CD14-positive monocyte (primary cell): Measurements from ENCODE around the gene CYP26A1. TPM values are rescaled to one million over a fixed set of nuclear protein-coding genes. Genes with fewer than 3 reads are reported as not detected.
A peak's percentile ranks its signal among the peaks of the same experiment; 100 is the strongest.

Experiments used
- DNase-seq, 3 donors: peaks; one replicate each; pipeline ENCODE4 v3.0.0-alpha.2; 2011 to 2022
- H2AFZ ChIP-seq: 2 replicates; pipeline ENCODE4 v1.6.0; 2012; ENCODE audit warnings: mild to moderate bottlenecking, low read depth, low read length, inconsistent platforms; ENCODE audit not compliant: insufficient read depth, poor library complexity, severe bottlenecking
- H3K27ac ChIP-seq, 2 donors: 1 replicate in 1 of 2; 2 replicates in 1 of 2; pipeline ENCODE4 v1.5.1; 2012 to 2013; ENCODE audit warnings: low read length in 2 of 2, control low read depth in 1 of 2, inconsistent platforms in 1 of 2, low read depth in 1 of 2, mild to moderate bottlenecking in 1 of 2
- H3K27me3 ChIP-seq, 2 donors: one replicate each; pipeline versions ENCODE4 v1.6.0 to v1.6.1; 2011 to 2013; ENCODE audit warnings: low read length in 2 of 2; ENCODE audit not compliant: control insufficient read depth in 2 of 2, insufficient read depth in 2 of 2
- H3K36me3 ChIP-seq, 2 donors: replicated peaks in 1 of 2; 1 replicate in 1 of 2; 2 replicates in 1 of 2; pipeline versions ENCODE4 v1.5.1 to v1.6.1; 2012 to 2013; ENCODE audit warnings: low read length in 2 of 2, control low read depth in 1 of 2, inconsistent platforms in 1 of 2, mild to moderate bottlenecking in 1 of 2; ENCODE audit not compliant: insufficient read depth in 2 of 2, control insufficient read depth in 1 of 2
- H3K4me1 ChIP-seq, 2 donors: 1 replicate in 1 of 2; 2 replicates in 1 of 2; pipeline versions ENCODE4 v1.5.1 to v1.6.1; 2012 to 2013; ENCODE audit warnings: low read length in 2 of 2, control low read depth in 1 of 2, inconsistent platforms in 1 of 2, mild to moderate bottlenecking in 1 of 2, moderate library complexity in 1 of 2; ENCODE audit not compliant: insufficient read depth in 2 of 2, control insufficient read depth in 1 of 2
- H3K4me2 ChIP-seq: replicated peaks from 2 replicates; pipeline ENCODE3; 2012; ENCODE audit warnings: low read length, moderate library complexity, mild to moderate bottlenecking; ENCODE audit not compliant: poor library complexity, severe bottlenecking; ENCODE audit errors: extremely low read depth
- H3K4me3 ChIP-seq, 3 experiments: fragments of 200-600 bp in 1 of 3; sonication (generic) in 1 of 3; replicated peaks in 1 of 3; 1 replicate in 2 of 3; 2 replicates in 1 of 3; pipeline ENCODE4 v1.5.1; 2011 to 2013; ENCODE audit warnings: low read length in 3 of 3, mild to moderate bottlenecking in 3 of 3, control low read depth in 2 of 3, low read depth in 2 of 3, inconsistent platforms in 1 of 3, moderate library complexity in 1 of 3
- H3K79me2 ChIP-seq: 2 replicates; pipeline ENCODE4 v1.6.0; 2012; ENCODE audit warnings: mild to moderate bottlenecking, control low read depth, inconsistent platforms, low read length, moderate library complexity; ENCODE audit not compliant: insufficient read depth
- H3K9ac ChIP-seq: 2 replicates; pipeline ENCODE4 v1.6.0; 2017; ENCODE audit warnings: low read length, mild to moderate bottlenecking; ENCODE audit not compliant: insufficient read depth, poor library complexity, severe bottlenecking
- H3K9me3 ChIP-seq, 2 donors: replicated peaks in 1 of 2; 1 replicate in 1 of 2; 2 replicates in 1 of 2; pipeline versions ENCODE4 v1.5.1 to v1.6.1; 2012 to 2013; ENCODE audit warnings: low read length in 2 of 2, control low read depth in 1 of 2; ENCODE audit not compliant: control insufficient read depth in 1 of 2, insufficient read depth in 1 of 2
- H4K20me1 ChIP-seq: 2 replicates; pipeline ENCODE4 v1.6.0; 2012; ENCODE audit warnings: mild to moderate bottlenecking, low read length, control low read depth, moderate library complexity; ENCODE audit not compliant: insufficient read depth
- H3K27ac Mint-ChIP-seq, 7 donors: one replicate each; pipeline ENCODE4 v1.8.0; 2020; ENCODE audit warnings: mild to moderate bottlenecking in 7 of 7, mixed read lengths in 7 of 7, moderate library complexity in 6 of 7, inconsistent platforms in 2 of 7
- H3K27me3 Mint-ChIP-seq, 3 donors: one replicate each; pipeline ENCODE4 v1.8.0; 2021 to 2022; ENCODE audit warnings: low read depth in 3 of 3, mild to moderate bottlenecking in 3 of 3, mixed read lengths in 3 of 3, moderate library complexity in 3 of 3, inconsistent platforms in 1 of 3
- H3K36me3 Mint-ChIP-seq, 2 donors: one replicate each; pipeline ENCODE4 v1.8.0; 2020; ENCODE audit warnings: mixed read lengths in 2 of 2, inconsistent platforms in 1 of 2, mild to moderate bottlenecking in 1 of 2
- H3K4me1 Mint-ChIP-seq: one replicate; pipeline ENCODE4 v1.8.0; 2020; ENCODE audit warnings: mild to moderate bottlenecking, mixed read lengths
- H3K4me3 Mint-ChIP-seq, 2 donors: one replicate each; pipeline ENCODE4 v1.8.0; 2020; ENCODE audit warnings: mild to moderate bottlenecking in 2 of 2, mixed read lengths in 2 of 2, moderate library complexity in 1 of 2
- H3K9me3 Mint-ChIP-seq, 7 donors: one replicate each; pipeline ENCODE4 v1.8.0; 2020 to 2022; ENCODE audit warnings: mixed read lengths in 7 of 7, mild to moderate bottlenecking in 6 of 7, moderate library complexity in 6 of 7, inconsistent platforms in 2 of 7
- WGBS: methylation state at CpG from one replicate; pipeline ENCODE4 v1.1.5; 2013; ENCODE audit warnings: missing lambda C conversion rate; ENCODE audit not compliant: insufficient coverage; 5-methylcytosine and 5-hydroxymethylcytosine counted together
- intact Hi-C, 2 donors: fragments of 100-400 bp; cut with micrococcal nuclease; formaldehyde crosslinking; loops; one replicate each; pipeline versions ENCODE4 v1.15.0 to v1.15.1; 2023
- polyA plus RNA-seq, 3 donors: library from polyadenylated mRNA; depleted of rRNA in 1 of 3; unstranded in 2 of 3; stranded (reverse) in 1 of 3; fragments of 300-500 nt in 2 of 3; fragments of >200 nt in 1 of 3; fragmentation: Illumina TruSeq in 2 of 3; gene quantifications; 1 replicate in 2 of 3; 2 replicates in 1 of 3; pipeline ENCODE4 v1.2.3, GENCODE V29; 2012 to 2021
- TF ChIP-seq, protein P1 (sequence below): fragments of 200-600 bp; IDR thresholded peaks from one replicate; pipeline ENCODE4 v1.8.0; 2022; ENCODE audit warnings: antibody characterized with exemption, mild to moderate bottlenecking

Gene CYP26A1
- polyA plus RNA-seq, 3 donors = not detected

DNA sequence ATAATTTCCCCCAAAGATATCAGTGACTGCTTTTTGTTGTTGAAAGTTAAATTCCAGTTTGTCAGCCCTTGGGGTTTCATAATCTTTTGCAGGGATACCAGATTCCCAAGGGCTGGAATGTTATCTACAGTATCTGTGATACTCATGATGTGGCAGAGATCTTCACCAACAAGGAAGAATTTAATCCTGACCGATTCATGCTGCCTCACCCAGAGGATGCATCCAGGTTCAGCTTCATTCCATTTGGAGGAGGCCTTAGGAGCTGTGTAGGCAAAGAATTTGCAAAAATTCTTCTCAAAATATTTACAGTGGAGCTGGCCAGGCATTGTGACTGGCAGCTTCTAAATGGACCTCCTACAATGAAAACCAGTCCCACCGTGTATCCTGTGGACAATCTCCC is 3.2 kb downstream of the CYP26A1 start:
- peaks cover 63 to 91% (median 85%) of the 10 kb centered on the region in 3 donors for H3K27me3 Mint-ChIP-seq
- H3K4me1 ChIP-seq = peaks cover 24 to 32% of the 10 kb centered on the region in 2 donors
- TF ChIP-seq, protein P1, sequence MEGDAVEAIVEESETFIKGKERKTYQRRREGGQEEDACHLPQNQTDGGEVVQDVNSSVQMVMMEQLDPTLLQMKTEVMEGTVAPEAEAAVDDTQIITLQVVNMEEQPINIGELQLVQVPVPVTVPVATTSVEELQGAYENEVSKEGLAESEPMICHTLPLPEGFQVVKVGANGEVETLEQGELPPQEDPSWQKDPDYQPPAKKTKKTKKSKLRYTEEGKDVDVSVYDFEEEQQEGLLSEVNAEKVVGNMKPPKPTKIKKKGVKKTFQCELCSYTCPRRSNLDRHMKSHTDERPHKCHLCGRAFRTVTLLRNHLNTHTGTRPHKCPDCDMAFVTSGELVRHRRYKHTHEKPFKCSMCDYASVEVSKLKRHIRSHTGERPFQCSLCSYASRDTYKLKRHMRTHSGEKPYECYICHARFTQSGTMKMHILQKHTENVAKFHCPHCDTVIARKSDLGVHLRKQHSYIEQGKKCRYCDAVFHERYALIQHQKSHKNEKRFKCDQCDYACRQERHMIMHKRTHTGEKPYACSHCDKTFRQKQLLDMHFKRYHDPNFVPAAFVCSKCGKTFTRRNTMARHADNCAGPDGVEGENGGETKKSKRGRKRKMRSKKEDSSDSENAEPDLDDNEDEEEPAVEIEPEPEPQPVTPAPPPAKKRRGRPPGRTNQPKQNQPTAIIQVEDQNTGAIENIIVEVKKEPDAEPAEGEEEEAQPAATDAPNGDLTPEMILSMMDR = no peak
- no CpG with 5 or more reads among the region's 2 CpGs for WGBS
- H3K4me3 ChIP-seq = no peak overlapping the region
- intact Hi-C loops = no loop called here
- H3K4me2 ChIP-seq = no peak overlapping the region
- no peak overlapping the region for H3K27ac ChIP-seq
- H3K9me3 Mint-ChIP-seq = peaks cover 0 to 9% (median 5%) of the 10 kb centered on the region in 7 donors
- peaks cover 27% of the 10 kb centered on the region for H3K4me1 Mint-ChIP-seq
- peaks cover 61 to 72% of the 10 kb centered on the region in 2 donors for H3K27me3 ChIP-seq
- no peak for DNase-seq
- peaks cover 4 to 5% of the 10 kb centered on the region in 2 donors for H3K36me3 Mint-ChIP-seq
- peak overlapping the region in 1 of 2 donors; percentile 61 for H3K4me3 Mint-ChIP-seq
- no peaks in the 10 kb centered on the region for H3K36me3 ChIP-seq
- peaks cover 5 to 32% of the 10 kb centered on the region in 2 donors for H3K9me3 ChIP-seq
- H3K27ac Mint-ChIP-seq = no peak overlapping the region
- no peaks in the 10 kb centered on the region for H4K20me1 ChIP-seq
- H3K79me2 ChIP-seq = no peaks in the 10 kb centered on the region
- no peak overlapping the region for H2AFZ ChIP-seq
- no peak overlapping the region for H3K9ac ChIP-seq

DNA sequence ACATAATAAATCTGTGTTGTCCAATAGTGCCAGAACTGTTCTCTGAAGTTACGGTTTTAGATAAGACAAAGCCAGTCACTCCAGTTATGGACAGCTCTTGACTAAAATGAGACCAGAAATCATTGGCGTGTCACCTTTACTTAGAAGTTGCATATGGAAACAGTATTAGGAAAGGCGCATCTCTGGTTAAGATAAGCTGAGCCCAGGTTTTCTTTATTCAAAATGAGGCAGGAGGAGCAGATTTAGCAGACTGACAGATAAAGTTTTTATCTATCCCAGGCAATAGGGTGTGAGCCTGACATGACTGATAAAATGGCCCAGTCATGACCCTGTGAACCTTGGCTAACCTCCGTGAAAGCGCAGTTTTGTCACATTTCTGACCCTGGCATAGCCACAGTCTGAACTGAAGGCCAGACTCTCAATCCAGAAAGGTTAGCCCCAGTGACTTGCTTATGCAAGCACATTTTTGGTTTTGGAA is 4.2 kb downstream of the CYP26A1 start:
- no peaks in the 10 kb centered on the region for H4K20me1 ChIP-seq
- peaks cover 53 to 84% (median 80%) of the 10 kb centered on the region in 3 donors for H3K27me3 Mint-ChIP-seq
- H3K9me3 ChIP-seq = peaks cover 5 to 22% of the 10 kb centered on the region in 2 donors
- WGBS = 97% methylated on average over 5 of the region's 5 CpGs
- H3K4me3 Mint-ChIP-seq = peak overlapping the region in 1 of 2 donors; percentile 4
- no peak overlapping the region for H3K27ac Mint-ChIP-seq
- intact Hi-C loops = no loop called here
- H3K4me3 ChIP-seq = no peak overlapping the region
- H3K27ac ChIP-seq = no peak overlapping the region
- H3K79me2 ChIP-seq = no peaks in the 10 kb centered on the region
- no peaks in the 10 kb centered on the region for H3K36me3 ChIP-seq
- H3K27me3 ChIP-seq = peaks cover 51 to 62% of the 10 kb centered on the region in 2 donors
- peaks cover 4 to 5% of the 10 kb centered on the region in 2 donors for H3K36me3 Mint-ChIP-seq
- TF ChIP-seq, protein P1 = no peak
- peaks cover 21 to 25% of the 10 kb centered on the region in 2 donors for H3K4me1 ChIP-seq
- H3K9ac ChIP-seq = no peak overlapping the region
- H3K4me1 Mint-ChIP-seq = peaks cover 20% of the 10 kb centered on the region
- H3K9me3 Mint-ChIP-seq = peaks cover 0 to 6% (median 2%) of the 10 kb centered on the region in 7 donors
- H2AFZ ChIP-seq = no peak overlapping the region
- H3K4me2 ChIP-seq = no peak overlapping the region
- no peak for DNase-seq
